Activated CD4-positive, alpha-beta T cell treated with anti-CD3 and anti-CD28 coated beads, Interleukin-2, amount 50 U/mL, for 48 hours (primary cell): Measurements from ENCODE around the gene CD52.
A peak's percentile ranks its signal among the peaks of the same experiment; 100 is the strongest.

ENCODE experiments used
- DNase-seq, 2 experiments: peaks; one replicate each; pipeline ENCODE4 v3.0.0-alpha.2; 2020

CD52 gene

GRCh38 chr1:26357121-26357602 is 39.4 kb downstream of the CD52 start:
- DNase-seq = no peak

- DNase-seq = peak; percentile 64 to 79
These were observed 40.9 kb downstream of the CD52 start for GRCh38 chr1:26358411-26359384.

- DNase-seq = peak; percentile 55 to 57
These were observed 42.4 kb downstream of the CD52 start for GRCh38 chr1:26359981-26360806.

- DNase-seq = no peak
These were observed 43.2 kb downstream of the CD52 start for GRCh38 chr1:26360807-26361604.

- no peak for DNase-seq
These were observed 43.9 kb downstream of the CD52 start for GRCh38 chr1:26361605-26362122.

GRCh38 chr1:26362331-26362730 is 44.6 kb downstream of the CD52 start:
- no peak for DNase-seq

GRCh38 chr1:26363549-26364448 is 46.0 kb downstream of the CD52 start:
- peak; percentile 88 to 91 for DNase-seq

GRCh38 chr1:26364956-26365355 is 47.2 kb downstream of the CD52 start:
- DNase-seq = no peak

- no peak for DNase-seq
These were observed 49.7 kb downstream of the CD52 start for GRCh38 chr1:26367441-26367840.

GRCh38 chr1:26368006-26368405 is 50.2 kb downstream of the CD52 start:
- DNase-seq = no peak

- no peak for DNase-seq
These were observed 50.7 kb downstream of the CD52 start for GRCh38 chr1:26368486-26368885.
